Glutamatergic neuron (in vitro differentiated cells): ENCODE measurements around the gene AANAT. TPM values are rescaled to one million over a fixed set of nuclear protein-coding genes. Genes with fewer than 3 reads are reported as not detected.

ENCODE experiments used
- DNase-seq: peaks from one replicate; pipeline ENCODE4 v3.0.0; 2022
- H3K27ac Mint-ChIP-seq: one replicate; pipeline ENCODE4 v1.8.0; 2020; ENCODE audit warnings: mild to moderate bottlenecking, mixed read lengths, inconsistent platforms; ENCODE audit not compliant: unreplicated experiment
- H3K27me3 Mint-ChIP-seq: one replicate; pipeline ENCODE4 v1.8.0; 2020; ENCODE audit warnings: mild to moderate bottlenecking, moderate library complexity, mixed read lengths, inconsistent platforms; ENCODE audit not compliant: unreplicated experiment
- H3K36me3 Mint-ChIP-seq: one replicate; pipeline ENCODE4 v1.8.0; 2020; ENCODE audit warnings: mild to moderate bottlenecking, mixed read lengths, inconsistent platforms; ENCODE audit not compliant: unreplicated experiment
- H3K4me1 Mint-ChIP-seq: one replicate; pipeline ENCODE4 v1.8.0; 2020; ENCODE audit warnings: mild to moderate bottlenecking, low read depth, mixed read lengths, inconsistent platforms; ENCODE audit not compliant: unreplicated experiment
- H3K4me3 Mint-ChIP-seq: one replicate; pipeline ENCODE4 v1.8.0; 2020; ENCODE audit warnings: mild to moderate bottlenecking, mixed read lengths, inconsistent platforms; ENCODE audit not compliant: unreplicated experiment
- H3K9me3 Mint-ChIP-seq: one replicate; pipeline ENCODE4 v1.8.0; 2020; ENCODE audit warnings: mild to moderate bottlenecking, moderate library complexity, mixed read lengths, inconsistent platforms; ENCODE audit not compliant: unreplicated experiment
- total RNA-seq: library from RNA; stranded (reverse); fragmentation: NEBNext Ultra II Directional; extraction: Animal tissue kit (Norgen Biotek cat#: 25700); gene quantifications from one replicate; pipeline ENCODE4 v1.2.1, GENCODE V29; 2021; ENCODE audit not compliant: unreplicated experiment
- TF ChIP-seq, protein P1 (sequence below): fragments of 200-600 bp; sonication (generic); IDR thresholded peaks from one replicate; pipeline ENCODE4 v1.5.0; 2021; ENCODE audit not compliant: partially characterized antibody, unreplicated experiment

AANAT gene
- total RNA-seq, 1 donor from 2014 or later = 0.39 TPM

DNA sequence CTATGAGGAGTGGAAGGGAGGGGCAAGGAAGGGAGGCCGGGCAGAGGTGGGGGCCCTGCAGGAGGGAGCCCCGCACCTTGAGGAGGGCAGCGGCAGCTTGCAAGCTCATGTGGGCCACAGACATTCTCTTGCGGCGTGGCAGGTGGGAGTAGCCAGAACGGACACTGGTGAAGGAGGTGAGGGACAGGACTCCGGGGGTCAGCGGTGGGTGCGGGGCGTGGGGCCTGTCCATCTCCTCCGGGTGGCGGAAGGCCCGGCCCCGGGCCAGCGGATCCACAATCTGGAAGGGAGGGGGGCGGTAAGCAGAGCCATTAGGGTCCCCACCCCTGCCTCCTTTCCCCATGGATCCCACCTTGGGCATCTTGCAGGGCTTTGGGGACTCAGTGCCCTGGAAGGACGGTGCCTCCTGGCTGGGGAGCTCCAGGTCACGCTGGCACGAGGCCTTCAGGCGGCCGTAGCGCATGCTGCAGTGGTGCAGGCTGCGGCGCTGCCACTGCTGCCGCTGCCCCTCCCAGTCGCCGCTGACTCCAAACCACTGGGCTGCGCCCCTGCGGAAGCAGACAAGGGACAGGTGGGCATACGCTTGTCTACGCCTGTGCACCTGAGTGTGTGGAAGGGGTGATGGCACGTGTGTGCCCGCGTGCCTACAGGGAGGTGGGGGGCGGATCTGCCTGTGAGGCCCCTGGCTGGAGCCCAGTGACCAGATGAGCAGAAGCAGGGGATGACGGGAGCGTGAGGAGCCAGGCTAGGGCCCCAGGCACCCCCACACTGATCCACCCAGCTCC, 11.5 kb downstream of the AANAT start:
- peaks cover 9% of the 10 kb centered on the region for H3K4me1 Mint-ChIP-seq
- H3K27ac Mint-ChIP-seq = no peak overlapping the region
- no peak for DNase-seq
- no peaks in the 10 kb centered on the region for H3K27me3 Mint-ChIP-seq
- H3K36me3 Mint-ChIP-seq = no peaks in the 10 kb centered on the region
- TF ChIP-seq, protein P1, sequence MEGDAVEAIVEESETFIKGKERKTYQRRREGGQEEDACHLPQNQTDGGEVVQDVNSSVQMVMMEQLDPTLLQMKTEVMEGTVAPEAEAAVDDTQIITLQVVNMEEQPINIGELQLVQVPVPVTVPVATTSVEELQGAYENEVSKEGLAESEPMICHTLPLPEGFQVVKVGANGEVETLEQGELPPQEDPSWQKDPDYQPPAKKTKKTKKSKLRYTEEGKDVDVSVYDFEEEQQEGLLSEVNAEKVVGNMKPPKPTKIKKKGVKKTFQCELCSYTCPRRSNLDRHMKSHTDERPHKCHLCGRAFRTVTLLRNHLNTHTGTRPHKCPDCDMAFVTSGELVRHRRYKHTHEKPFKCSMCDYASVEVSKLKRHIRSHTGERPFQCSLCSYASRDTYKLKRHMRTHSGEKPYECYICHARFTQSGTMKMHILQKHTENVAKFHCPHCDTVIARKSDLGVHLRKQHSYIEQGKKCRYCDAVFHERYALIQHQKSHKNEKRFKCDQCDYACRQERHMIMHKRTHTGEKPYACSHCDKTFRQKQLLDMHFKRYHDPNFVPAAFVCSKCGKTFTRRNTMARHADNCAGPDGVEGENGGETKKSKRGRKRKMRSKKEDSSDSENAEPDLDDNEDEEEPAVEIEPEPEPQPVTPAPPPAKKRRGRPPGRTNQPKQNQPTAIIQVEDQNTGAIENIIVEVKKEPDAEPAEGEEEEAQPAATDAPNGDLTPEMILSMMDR = no peak
- H3K9me3 Mint-ChIP-seq = peaks cover 7% of the 10 kb centered on the region
- H3K4me3 Mint-ChIP-seq = no peak overlapping the region

DNA sequence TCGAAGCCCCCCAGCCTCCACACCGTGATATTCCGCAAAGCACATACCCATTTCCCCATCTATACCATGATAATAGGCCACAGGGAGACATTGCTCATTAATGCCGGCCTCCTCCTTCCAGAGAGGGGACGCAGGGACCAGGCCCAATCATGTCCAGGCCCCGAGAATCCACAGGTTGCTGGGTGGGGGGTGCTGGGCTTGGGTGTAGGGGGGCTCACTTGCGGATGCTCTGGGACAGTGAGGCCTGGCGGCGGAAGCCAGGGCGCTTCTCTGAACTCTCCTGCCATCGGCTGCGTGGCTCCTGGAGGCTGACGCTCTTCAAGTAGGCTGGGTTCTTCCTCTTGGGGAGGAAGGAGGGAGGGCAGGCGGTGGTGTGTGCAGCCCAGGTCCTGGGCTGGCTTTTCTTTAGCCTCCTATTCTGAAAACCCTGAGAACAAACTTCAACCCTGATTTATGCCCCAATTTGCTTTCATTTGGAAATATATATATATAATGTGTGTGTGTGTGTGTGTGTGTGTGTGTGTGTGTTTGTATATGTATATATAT, 12.2 kb downstream of the AANAT start:
- Mint-ChIP-seq H3K36me3 (no peaks in the 10 kb centered on the region), H3K4me1 (peaks cover 9% of the 10 kb centered on the region)
- TF ChIP-seq, protein P1 = no peak

DNA sequence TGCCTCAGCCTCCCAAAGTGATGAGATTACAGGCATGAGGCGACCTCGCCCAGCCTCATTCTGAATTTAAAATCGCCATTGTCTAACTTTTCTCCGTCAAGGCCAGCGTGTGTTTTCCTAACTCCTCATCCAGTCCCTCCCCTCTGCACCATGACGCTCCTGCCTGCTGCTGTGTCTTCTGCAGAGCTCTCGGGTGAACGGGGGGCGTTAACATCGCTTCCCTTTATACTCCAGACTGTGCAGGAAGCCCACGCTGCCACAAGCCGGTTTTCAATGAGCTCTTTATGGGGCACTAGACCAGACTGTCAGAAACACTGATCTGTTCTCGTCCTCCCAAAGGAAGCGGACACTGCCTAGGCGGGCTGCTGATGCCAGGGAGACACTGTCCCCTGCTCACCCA, 13.2 kb downstream of the AANAT start:
- Mint-ChIP-seq H3K4me1 (peaks cover 9% of the 10 kb centered on the region), H3K27ac (peak overlapping the region; percentile 65), H3K36me3 (no peaks in the 10 kb centered on the region), H3K4me3 (no peak overlapping the region), H3K9me3 (peaks cover 7% of the 10 kb centered on the region), H3K27me3 (no peaks in the 10 kb centered on the region)
- TF ChIP-seq, protein P1 = no peak
- DNase-seq = no peak

More for the DNA sequence above, 12.2 kb downstream of the AANAT start:
- Mint-ChIP-seq H3K27ac (no peak overlapping the region), H3K9me3 (peaks cover 7% of the 10 kb centered on the region), H3K4me3 (no peak overlapping the region), H3K27me3 (no peaks in the 10 kb centered on the region)
- DNase-seq = no peak

DNA sequence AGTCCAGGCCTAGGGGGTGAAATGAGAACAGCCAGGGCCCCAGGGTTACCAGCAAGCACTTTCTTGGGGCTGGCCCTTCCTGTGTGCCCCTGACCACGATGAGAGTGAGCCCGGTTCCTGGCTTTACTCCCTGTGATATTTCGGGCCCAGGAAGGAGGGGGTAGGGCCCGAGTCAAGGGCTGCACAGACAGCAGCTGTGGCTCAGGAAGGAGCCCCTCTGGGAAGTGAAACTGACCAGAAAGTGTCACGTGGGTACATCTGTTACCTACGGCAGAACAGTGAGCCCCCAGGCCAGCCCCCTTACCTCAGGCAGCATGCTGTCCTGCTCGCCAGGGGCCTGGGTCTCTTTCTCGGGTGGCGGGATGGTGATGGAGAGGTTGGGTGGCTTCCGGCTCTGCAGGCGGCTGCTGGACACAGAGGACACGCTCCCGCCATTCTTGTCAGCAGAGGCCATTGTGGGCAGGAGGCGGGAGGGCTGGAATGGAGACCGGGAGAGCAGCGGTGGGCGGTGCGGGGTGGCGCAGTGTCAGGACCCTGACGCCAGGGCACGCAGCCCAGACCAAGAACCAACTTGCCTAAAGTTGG, 13.8 kb downstream of the AANAT start:
- peaks cover 9% of the 10 kb centered on the region for H3K9me3 Mint-ChIP-seq
- no peaks in the 10 kb centered on the region for H3K36me3 Mint-ChIP-seq
- no peaks in the 10 kb centered on the region for H3K27me3 Mint-ChIP-seq
- peak overlapping the region; percentile 70 for H3K27ac Mint-ChIP-seq
- DNase-seq = no peak
- H3K4me3 Mint-ChIP-seq = no peak overlapping the region
- TF ChIP-seq, protein P1 = no peak
- H3K4me1 Mint-ChIP-seq = peaks cover 9% of the 10 kb centered on the region

DNA sequence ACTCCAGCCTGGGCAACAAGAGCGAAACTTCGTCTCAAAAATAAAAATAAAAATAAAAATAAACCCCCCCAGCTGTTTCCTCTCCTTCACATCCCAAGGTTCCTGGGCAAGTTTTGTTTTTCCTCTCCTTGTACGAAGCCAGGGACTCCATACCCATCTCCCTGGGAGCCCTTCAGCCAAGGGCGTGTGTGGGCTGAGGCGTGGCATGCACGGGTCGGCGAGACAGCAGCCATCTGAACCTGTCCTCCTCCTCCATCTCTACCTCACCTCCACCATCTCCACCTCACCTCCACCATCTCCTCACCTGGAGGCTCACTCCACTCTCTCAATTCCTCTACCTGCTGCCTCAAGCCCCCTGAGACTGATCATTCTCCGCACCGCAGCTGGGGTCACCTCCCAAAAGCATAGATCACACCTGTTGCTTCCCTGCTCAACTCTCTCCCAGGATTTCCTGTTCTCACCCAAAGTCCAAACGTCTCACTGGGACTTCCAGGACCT, 16.9 kb downstream of the AANAT start:
- Mint-ChIP-seq H3K36me3 (no peaks in the 10 kb centered on the region), H3K27ac (no peak overlapping the region), H3K9me3 (peaks cover 9% of the 10 kb centered on the region), H3K27me3 (no peaks in the 10 kb centered on the region), H3K4me3 (peak overlapping the region; percentile 16), H3K4me1 (peaks cover 9% of the 10 kb centered on the region)
- TF ChIP-seq, protein P1 = no peak
- DNase-seq = no peak
